ENCODE measurements around the gene PAPSS1.

GRCh38 chr4:107755841-107756356 lies 35.9 kb upstream of the PAPSS1 start:
- no peak for TF ChIP-seq YY1 (IDR thresholded peaks at IDR 0.05; ENCODE audit: insufficient read depth, insufficient read length)
- no peak for TF ChIP-seq ZNF274 (IDR thresholded peaks at IDR 0.05; ENCODE audit: low read depth, low read length)
